Measurements from ENCODE around the gene VPS13D. TPM values are rescaled to one million over a fixed set of nuclear protein-coding genes. Genes with fewer than 3 reads are reported as not detected.
A peak's percentile ranks its signal among the peaks of the same experiment; 100 is the strongest.

The VPS13D gene
- total and polyA plus RNA-seq, 4 donors: 10.2 to 68.3 (median 12.6) TPM

- DNase-seq (ENCODE audit: low spot score): no peak
- no peak overlapping the region for H3K9ac ChIP-seq (ENCODE audit: low read depth in 1 of 2, low read length in 2 of 2)
- peak overlapping the region in 1 of 2 donors; percentile 21 for H3K27ac ChIP-seq (ENCODE audit: low read depth in 1 of 2, low read length in 2 of 2)
- WGBS: 78% methylated on average over 2 of the region's 2 CpGs
- TF ChIP-seq HNF4G (IDR thresholded peaks at IDR 0.05): no peak
- TF ChIP-seq FOXA2 (IDR thresholded peaks at IDR 0.05): no peak
- TF ChIP-seq SP1 (IDR thresholded peaks at IDR 0.05): no peak
- TF ChIP-seq, protein P1, sequence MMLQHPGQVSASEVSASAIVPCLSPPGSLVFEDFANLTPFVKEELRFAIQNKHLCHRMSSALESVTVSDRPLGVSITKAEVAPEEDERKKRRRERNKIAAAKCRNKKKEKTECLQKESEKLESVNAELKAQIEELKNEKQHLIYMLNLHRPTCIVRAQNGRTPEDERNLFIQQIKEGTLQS (IDR thresholded peaks at IDR 0.05): no peak
- TF ChIP-seq RAD21 (IDR thresholded peaks at IDR 0.05): no peak
- no peak for TF ChIP-seq CTCF (IDR thresholded peaks at IDR 0.05; ENCODE audit: low read depth, low read length, missing input control)
- no peak overlapping the region for H3K4me3 ChIP-seq (ENCODE audit: low read depth in 1 of 3, low read length in 3 of 3)
- H3K27me3 ChIP-seq (ENCODE audit: control insufficient read depth in 4 of 4, insufficient read depth in 4 of 4, low read length in 3 of 4): no peaks in the 10 kb centered on the region
- H3K4me1 ChIP-seq (ENCODE audit: control insufficient read depth in 4 of 4, insufficient read depth in 4 of 4, low read length in 3 of 4): peaks cover 2 to 31% (median 16%) of the 10 kb centered on the region in 4 donors
- H3K36me3 ChIP-seq (ENCODE audit: control insufficient read depth in 4 of 4, insufficient read depth in 3 of 4, low read depth in 1 of 4, low read length in 3 of 4): peaks cover 5 to 17% (median 11%) of the 10 kb centered on the region in 4 donors
- H3K9me3 ChIP-seq (ENCODE audit: control insufficient read depth in 4 of 4, low read length in 3 of 4): no peaks in the 10 kb centered on the region
Measured at GRCh38 chr1:12343823-12344487, 114.1 kb downstream of the VPS13D start.

DNA sequence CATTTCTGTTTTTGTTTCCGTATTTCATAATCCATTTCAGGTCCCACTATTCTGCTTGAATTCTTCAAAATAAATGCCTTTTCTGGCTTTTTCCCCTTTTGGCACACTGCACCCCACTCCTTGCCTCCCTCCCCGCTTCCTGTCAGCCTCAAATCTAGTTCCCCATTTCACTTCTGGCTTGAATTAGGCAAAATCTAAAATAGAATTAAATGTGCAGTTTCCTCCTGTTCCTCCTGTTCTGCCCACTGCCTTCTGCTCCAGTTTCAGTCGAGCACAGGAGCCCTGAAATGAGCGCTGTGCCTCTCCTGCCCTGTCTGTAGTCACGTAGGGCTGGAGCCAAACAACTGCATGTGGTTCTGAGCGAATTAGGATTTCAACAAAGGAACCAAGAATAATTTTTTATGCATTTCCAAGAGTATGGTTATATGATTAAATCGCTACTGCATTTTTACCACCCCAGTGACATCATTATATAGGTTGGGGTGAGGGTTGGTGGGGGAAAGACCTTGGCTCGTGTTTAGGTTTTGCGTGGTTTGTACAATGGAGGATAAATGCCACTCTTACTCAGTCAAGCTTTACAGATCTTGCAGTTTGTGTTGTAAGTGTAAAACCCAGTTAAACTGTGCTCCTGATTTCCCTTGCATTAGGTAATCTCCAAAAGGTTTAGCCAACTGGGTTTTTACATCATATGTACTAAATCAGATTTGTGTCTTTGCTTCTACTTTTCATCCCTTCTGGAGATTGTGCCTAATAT is 114.9 kb downstream of the VPS13D start:
- H3K9me3 ChIP-seq (ENCODE audit: control insufficient read depth in 4 of 4, low read length in 3 of 4): no peaks in the 10 kb centered on the region
- TF ChIP-seq SP1 (IDR thresholded peaks at IDR 0.05) (no peak), GABPA (IDR thresholded peaks at IDR 0.05 in 1 of 2, conservative IDR thresholded peaks at IDR 0.05 in 1 of 2) (no peak), YY1 (IDR thresholded peaks at IDR 0.05) (no peak), RAD21 (IDR thresholded peaks at IDR 0.05) (no peak), CTCF (IDR thresholded peaks at IDR 0.05; ENCODE audit: low read depth, low read length, missing input control) (no peak), TAF1 (conservative IDR thresholded peaks at IDR 0.05) (no peak), FOXA2 (IDR thresholded peaks at IDR 0.05) (no peak), EGR1 (IDR thresholded peaks at IDR 0.05; ENCODE audit: low read depth in 2 of 2) (no peak), RXRA (IDR thresholded peaks at IDR 0.05) (peak in 1 of 2 donors; percentile 32), NR2F2 (IDR thresholded peaks at IDR 0.05) (no peak), HNF4G (IDR thresholded peaks at IDR 0.05) (no peak), HNF4A (conservative IDR thresholded peaks at IDR 0.05) (no peak)
- TF ChIP-seq, protein P2, sequence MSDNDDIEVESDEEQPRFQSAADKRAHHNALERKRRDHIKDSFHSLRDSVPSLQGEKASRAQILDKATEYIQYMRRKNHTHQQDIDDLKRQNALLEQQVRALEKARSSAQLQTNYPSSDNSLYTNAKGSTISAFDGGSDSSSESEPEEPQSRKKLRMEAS (IDR thresholded peaks at IDR 0.05): peak; percentile 26
- TF ChIP-seq, protein P3, sequence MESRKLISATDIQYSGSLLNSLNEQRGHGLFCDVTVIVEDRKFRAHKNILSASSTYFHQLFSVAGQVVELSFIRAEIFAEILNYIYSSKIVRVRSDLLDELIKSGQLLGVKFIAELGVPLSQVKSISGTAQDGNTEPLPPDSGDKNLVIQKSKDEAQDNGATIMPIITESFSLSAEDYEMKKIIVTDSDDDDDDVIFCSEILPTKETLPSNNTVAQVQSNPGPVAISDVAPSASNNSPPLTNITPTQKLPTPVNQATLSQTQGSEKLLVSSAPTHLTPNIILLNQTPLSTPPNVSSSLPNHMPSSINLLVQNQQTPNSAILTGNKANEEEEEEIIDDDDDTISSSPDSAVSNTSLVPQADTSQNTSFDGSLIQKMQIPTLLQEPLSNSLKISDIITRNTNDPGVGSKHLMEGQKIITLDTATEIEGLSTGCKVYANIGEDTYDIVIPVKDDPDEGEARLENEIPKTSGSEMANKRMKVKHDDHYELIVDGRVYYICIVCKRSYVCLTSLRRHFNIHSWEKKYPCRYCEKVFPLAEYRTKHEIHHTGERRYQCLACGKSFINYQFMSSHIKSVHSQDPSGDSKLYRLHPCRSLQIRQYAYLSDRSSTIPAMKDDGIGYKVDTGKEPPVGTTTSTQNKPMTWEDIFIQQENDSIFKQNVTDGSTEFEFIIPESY (IDR thresholded peaks at IDR 0.05): no peak
- TF ChIP-seq, protein P1 (IDR thresholded peaks at IDR 0.05): no peak
- 76% methylated on average over 9 of the region's 9 CpGs for WGBS
- H3K27ac ChIP-seq (ENCODE audit: low read depth in 1 of 2, low read length in 2 of 2): peak overlapping the region; percentile 21
- H3K4me1 ChIP-seq (ENCODE audit: control insufficient read depth in 4 of 4, insufficient read depth in 4 of 4, low read length in 3 of 4): peaks cover 2 to 24% (median 13%) of the 10 kb centered on the region in 4 donors
- H3K36me3 ChIP-seq (ENCODE audit: control insufficient read depth in 4 of 4, insufficient read depth in 3 of 4, low read depth in 1 of 4, low read length in 3 of 4): peaks cover 7 to 25% (median 18%) of the 10 kb centered on the region in 4 donors
- H3K9ac ChIP-seq (ENCODE audit: low read depth in 1 of 2, low read length in 2 of 2): no peak overlapping the region
- H3K4me3 ChIP-seq (ENCODE audit: low read depth in 1 of 3, low read length in 3 of 3): no peak overlapping the region
- no peak for DNase-seq (ENCODE audit: low spot score)
- H3K27me3 ChIP-seq (ENCODE audit: control insufficient read depth in 4 of 4, insufficient read depth in 4 of 4, low read length in 3 of 4): no peaks in the 10 kb centered on the region

All from liver (tissue), 9 donors.